GM12874 (cell line): ENCODE results near the gene ALDH1L1.

Experiments used
- TF ChIP-seq, protein P1 (sequence below): IDR thresholded peaks from 2 replicates; pipeline ENCODE4 v1.5.1; 2011; ENCODE audit warnings: low read depth, mild to moderate bottlenecking, control low read depth, low read length, moderate library complexity; ENCODE audit not compliant: insufficient read depth

ALDH1L1 gene

DNA sequence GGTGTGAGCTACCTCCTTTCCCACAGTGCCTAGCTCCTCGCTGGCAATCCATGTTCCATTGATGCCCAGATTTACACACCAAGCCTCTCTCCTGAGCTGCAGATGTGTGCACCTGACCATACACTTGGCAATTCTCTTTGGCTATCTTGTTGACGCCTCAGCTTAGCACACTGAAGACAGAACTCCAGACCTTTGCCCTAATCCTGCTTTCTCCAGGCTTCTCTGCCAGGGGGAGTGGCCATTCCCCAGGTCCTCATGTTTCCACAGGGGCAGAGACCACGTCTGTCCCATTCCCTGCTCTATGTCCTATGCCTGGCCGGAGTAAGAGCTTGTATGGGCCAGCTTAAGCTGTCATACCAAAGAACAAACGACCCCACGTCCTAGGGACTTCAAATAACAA, 30.2 kb upstream of the ALDH1L1 start:
- TF ChIP-seq, protein P1, sequence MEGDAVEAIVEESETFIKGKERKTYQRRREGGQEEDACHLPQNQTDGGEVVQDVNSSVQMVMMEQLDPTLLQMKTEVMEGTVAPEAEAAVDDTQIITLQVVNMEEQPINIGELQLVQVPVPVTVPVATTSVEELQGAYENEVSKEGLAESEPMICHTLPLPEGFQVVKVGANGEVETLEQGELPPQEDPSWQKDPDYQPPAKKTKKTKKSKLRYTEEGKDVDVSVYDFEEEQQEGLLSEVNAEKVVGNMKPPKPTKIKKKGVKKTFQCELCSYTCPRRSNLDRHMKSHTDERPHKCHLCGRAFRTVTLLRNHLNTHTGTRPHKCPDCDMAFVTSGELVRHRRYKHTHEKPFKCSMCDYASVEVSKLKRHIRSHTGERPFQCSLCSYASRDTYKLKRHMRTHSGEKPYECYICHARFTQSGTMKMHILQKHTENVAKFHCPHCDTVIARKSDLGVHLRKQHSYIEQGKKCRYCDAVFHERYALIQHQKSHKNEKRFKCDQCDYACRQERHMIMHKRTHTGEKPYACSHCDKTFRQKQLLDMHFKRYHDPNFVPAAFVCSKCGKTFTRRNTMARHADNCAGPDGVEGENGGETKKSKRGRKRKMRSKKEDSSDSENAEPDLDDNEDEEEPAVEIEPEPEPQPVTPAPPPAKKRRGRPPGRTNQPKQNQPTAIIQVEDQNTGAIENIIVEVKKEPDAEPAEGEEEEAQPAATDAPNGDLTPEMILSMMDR: no peak

DNA sequence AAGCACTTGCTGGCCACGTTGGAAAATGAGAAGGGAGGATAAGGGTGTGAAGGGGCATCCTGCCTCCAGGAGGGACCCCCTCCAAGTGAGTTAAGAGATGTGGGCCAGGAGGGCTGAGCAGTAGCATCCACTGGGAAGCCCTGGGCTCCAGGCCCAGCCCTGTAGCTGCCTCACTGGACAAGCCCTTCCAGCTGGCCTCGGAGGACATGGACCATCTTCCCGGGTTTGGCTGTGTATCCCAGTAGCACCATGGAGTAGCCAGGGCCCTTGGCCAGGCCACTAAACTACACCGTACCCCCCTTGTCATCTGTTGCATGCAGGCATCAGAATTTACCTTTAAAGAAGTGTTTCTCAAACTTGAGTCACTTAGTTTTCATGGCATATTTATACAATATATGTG, 29.4 kb upstream of the ALDH1L1 start:
- TF ChIP-seq, protein P1: no peak

DNA sequence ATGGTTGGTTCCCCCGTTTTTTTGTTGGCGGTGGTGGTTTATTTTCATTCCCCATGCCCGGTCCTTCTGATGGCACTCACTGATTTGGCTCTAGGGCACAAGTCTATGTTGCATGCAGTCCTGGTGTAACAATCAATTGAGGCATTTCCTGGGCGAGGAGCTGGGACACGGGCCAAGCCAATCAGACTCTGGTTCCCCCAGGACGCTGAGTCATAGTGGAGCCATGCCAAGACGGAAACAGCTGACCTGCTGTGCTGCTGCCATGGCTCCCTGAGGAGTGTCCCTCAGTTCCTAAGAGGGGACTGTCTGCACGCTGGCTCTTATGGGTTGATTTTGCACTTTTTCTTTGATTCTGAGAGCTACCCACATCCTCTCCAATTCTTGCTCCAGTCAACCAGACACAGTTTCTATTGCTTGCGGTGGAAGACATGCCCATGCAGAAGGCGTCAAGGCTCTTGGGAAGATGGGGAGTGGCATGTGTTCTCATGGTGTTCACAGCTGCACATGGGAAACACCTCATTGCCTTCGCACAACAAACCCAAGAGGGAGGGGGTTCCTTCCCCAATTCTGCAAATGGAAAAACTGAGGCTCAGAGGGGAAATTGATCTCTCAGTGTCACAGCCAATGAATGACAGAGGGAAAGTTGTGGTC, 28.3 kb upstream of the ALDH1L1 start:
- TF ChIP-seq, protein P1: no peak

DNA sequence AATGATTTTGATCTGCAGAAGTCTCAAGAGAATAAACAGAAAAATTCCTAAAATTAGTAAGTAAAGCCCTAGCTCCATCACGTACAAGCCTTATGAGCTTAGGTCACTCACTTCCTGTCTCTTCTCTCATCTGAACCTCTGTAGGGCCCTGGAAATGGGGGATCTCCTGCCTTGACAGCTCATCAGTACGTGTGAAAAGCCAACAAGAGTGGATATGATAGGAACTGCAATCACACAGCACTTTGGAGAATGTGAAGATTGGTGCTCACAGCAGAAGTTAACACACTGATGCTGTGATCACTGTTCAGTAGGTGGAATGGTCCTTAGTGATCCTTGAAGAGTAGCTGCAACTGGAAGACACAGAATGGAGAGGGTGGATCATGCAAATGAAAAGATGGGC, 27.8 kb upstream of the ALDH1L1 start:
- TF ChIP-seq, protein P1: no peak

DNA sequence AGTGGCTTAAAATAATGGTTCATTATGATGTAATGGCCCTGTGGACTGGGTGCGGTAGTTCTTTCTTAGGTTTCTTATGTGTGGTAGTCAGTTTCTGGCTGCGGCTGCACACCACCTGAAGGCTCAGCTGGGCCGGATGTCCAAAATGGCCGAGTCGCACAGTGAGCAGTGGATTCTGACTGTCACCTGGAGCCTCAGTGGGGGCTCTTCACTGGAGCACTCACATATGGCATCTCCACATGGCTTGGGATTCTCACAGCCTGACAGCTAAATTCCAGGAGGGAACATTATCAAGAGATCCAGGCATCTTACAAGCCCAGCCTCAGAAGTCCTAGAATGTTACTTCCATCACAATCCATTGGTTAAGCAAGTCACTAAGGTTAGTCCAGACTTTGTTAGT, 26.8 kb upstream of the ALDH1L1 start:
- TF ChIP-seq, protein P1: no peak

DNA sequence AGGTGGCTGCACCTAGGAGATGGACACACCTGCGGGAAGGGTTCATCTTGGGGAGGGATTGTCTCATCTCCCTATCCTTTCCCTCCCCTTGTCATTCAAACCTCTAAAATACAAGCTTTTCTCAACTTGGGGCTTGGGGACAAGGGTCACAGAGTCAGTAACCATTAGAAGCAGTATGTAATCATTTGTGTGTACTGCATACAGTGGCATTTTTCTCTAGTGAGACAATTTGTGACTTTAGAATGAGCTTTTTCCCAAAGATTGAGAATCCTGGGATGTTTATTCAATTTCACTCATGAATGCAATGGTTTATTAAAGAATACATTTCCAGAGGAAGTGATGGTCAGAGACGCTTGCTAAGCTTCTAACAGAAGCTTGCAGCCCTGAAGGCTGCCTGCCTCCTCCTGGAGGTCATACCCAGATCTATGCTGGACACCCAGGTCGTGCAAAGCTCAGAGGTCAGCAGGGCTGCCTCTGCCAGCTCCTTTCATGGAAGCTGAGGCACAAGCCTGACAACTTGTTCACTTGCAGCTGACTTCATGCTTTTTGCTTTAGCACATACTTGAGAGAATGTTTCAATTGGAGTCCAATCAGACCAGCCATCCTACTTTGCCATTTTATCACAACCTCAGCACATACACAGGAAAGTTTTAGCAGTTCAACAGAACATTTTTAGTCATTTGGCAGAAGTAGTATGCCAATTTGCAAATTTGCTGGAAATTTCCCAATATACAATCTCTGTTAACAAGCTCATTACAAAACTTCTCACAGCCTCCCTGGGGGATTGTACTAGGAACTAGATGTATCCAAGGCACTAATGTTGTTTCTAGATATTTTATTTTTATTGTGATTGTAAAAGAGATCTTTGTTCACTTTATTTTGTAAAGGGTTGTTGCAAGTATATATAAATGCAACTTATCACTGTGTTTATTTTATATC, 25.6 kb upstream of the ALDH1L1 start:
- TF ChIP-seq, protein P1: no peak

DNA sequence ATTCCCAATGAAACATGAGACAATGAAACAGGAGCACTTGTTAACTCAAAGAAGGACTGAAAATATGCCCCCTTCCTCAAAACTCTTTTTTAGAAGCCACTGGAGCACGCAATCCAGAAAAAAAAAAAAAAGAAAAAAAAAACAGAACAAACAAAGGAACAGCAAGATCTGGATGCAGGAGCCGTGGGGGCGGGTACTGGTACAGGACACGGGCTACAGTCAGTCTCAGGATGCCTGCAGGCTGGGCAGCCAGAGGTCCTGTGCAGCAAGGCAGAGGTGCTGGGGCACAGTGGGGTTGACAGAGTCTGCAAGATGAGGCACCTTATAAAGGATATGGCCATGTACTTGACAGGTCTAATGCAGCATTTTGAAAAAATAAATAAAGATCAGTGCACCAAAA, 22.3 kb upstream of the ALDH1L1 start:
- TF ChIP-seq, protein P1: no peak
